GM19099 (cell line): Measurements from ENCODE around the gene FBXL15.

Experiments
- POLR2A ChIP-seq: IDR thresholded peaks from 3 replicates; pipeline ENCODE4 v1.6.1; 2011; ENCODE audit warnings: low read depth; ENCODE audit not compliant: insufficient read length; ENCODE audit errors: extremely low read depth

The FBXL15 gene

DNA sequence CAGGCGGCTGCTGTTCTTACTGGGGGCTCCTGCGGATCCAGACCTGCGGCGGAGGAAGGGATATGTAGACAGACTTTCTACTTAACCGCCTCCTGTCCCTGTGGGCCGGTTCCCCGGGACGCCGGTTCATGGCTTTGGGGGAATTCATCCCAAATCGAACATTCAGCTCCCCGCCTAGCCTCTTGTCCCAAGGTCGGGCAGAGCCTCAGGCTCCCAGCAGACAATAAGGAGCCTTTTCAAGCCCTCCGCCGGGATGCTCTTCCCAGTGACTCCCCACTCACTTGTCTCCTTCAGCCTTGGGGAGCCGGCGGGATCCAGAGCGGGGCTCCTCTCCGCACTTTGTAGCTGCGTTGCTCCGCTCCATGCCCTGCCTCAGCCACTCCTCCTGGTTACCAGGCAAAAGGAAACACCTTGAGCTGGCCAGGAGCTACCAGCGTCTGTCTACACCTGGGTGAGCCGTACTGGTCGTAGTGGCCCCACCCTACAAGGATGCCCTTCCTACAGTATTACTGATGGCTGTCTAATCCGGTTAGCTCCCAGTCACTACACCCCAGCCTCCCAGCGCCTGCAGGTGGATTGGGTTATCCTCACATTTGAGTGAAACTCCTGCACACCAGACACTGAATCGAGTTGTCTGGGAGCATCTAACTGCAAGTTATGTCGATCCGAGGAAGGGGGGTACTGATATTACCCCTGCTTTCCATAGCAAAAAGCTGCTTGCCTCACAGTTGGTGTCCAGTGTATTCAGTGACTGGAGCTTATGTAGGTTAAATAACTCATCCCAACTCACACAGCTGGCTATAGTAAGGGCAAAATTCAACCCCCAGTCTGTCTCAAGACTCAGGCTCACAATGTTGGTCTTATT is 30.7 kb downstream of the FBXL15 start, which contains the start of gene C10orf95:
C10orf95 (minus strand) TSS at position 439 of the 865 bp plus-strand sequence. CDS start 450 bp downstream, outside the sequence.
- no peak for TF ChIP-seq POLR2A

DNA sequence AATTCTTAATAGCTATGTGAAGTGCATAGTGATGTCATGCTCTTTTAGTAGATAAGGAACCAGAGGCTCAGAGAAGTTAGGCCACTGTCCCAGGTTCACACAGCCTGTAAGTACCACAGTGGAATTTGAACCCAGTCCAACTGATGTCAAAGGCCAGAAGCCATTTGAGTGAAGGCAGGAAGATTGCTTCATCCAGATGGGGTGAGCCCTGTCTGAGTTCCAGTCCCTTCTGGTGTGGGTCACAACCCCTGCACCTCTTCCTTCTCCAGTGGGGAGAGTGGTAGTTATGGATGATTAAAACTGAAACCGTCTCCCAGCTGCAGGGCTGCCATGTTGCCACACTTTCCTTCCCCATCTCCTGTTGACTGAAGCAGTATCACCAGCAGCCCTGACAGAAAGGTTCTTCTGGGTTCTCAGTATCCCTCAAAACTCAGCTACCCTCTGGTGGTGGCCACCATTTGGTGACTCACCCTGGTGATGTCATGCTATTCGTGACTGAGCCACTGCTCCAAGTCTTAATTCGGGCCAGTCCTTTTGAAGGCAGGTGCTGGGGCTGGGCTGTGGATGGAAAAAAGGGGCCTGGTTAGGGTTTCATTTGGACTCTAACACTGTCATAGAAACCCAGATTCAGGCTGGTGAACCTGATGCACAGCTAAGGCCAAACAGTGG is 32.2 kb downstream of the FBXL15 start:
- TF ChIP-seq POLR2A = no peak

DNA sequence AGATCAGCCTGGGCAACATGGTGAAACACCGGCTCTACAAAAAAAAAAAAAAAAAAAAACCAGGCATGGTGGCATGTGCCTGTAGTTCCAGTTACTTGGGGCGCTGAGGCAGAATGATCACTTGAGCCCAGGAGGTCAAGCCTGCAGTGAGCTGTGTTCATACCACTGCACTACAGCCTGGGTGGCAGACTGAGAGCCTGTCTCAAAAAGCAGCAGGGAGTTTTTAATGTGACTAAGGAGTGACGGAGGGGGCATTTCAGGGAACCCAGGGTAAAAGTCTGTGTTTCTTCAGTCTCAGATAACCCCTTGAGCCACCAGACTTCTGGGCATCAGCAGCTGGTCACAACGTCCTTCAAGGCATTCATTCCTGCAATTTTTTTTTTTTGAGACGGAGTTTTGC is 32.9 kb downstream of the FBXL15 start:
- no peak for TF ChIP-seq POLR2A

DNA sequence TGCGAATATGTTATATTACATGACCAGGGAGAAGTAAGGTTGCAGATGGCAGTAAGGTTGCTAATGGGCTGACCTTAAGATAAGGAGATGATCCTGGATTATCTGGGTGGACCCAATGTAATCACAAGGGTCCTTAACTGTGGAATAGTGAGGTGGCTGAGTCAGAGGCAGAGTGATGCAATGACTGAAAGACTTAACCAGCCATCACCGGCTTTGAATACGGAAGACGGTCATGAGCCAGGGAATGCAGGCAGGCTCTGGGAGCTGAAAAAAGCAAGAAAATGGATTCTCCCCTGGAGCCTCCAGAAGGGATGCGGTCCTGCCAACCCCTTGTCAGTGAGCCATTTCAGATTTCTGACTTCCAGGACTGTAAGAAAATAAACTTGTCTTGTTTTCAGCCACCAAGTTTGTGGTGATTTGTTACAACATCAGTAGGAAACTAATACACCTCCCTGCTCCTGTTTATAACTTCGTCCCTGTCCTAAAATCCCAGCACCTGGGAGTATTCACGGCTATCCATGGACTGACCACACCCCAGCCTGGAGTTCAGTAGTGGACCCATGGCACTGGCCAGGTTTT is 35.3 kb downstream of the FBXL15 start:
- no peak for TF ChIP-seq POLR2A

DNA sequence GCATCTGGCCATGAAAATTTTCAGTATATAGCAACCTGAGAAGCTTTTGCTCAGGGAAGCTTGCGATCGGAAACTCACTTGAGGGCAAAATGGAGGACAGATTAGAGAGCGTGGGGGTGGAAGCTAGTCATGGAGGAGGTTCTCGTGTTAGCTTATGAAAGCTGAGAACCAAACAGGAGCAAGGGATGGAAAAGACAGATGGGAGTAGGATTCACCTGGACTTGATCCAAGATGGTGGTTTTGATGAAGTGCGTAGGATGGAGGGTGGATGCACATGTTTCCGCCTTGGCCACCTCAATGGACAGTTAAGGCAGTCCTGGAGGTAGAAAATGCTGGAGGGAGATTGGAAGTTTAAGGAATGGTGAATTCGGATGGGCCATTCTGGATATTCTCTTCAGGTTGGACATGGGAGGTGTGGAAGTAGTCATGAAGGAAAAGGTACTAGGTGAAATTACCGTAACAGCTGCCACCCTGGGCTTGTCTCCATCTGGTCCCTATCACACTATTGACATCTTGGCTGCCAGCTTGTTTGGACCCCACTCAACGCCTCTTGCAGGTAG is 37.0 kb downstream of the FBXL15 start:
- TF ChIP-seq POLR2A = no peak

DNA sequence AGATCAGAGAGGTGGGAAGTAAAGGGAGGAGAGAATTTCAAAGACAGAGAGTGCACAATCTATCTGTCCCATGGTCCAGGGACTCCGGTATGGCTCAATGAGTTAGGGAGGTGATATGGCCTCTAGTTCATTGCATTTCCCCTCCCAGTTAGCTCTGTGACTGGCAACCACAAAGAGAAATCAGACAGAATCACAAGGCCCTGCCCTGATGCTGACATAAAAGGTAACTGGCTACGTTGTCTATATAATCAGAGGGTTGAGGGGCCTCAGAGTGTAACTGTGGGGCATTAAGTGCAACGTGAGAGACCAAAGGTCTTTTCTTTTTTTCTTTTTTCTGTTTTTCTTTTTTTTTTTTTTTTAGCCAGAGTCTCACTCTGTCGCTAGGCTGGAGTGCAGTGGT is 38.0 kb downstream of the FBXL15 start:
- TF ChIP-seq POLR2A = no peak

DNA sequence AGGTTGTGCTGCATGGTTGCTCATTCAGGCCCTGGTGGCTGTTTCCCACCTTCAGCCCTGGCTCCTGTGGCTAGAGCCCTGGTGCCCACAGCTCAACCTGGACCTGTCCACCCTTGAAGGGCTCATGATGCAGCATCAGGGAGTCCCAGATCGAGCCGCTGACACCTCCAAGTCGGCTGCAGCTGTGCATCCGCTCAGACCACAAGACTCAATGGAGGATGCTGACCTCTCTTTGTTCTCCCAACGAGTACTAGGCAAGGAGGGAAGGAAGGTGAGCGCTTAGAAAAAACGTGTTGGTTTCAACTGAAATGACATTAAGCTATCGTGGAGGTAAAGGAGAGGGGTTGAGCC is 40.2 kb downstream of the FBXL15 start:
- no peak for TF ChIP-seq POLR2A

DNA sequence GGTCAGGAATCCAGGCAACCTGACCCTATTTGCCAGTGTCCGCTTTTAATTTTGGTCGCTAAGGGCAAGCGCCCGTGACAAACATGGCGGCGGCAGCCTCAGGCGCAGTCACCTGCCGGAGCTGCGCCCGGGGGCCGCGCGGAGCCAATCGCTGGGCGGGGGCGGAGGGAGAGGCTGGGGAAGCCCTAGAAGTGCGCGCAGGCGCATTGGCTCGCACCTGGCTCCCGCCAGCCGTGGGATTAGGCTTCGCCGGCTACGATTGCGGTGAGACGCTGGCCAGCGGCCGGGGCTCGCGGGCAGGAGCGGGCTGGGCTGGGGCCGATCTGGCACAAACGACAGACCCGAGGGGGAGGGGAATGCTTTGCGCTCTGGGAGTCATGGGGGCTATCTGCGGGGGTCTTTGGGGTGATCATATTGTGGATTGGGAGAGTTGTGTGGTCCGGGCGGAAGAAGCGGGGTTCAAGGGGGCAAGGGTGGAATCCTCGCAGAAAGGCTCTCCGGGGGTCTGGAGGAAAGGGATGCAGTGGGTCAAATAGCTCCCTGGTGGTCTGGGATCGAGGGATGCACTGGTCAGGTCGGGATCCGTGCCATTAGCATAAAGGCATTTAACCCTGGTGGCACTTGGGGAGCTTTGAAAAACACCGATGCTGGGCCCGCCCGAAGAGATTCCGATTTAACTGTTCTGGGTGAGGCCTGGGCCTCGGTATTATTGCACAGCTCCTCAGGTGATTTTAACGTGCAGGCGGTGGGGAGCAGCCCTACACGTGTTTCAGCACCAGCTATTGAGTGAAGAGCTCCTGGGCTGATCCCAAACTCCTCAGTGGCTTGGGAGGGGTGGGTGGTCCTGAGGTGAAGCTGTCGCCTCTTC is 40.8 kb downstream of the FBXL15 start:
- peak; percentile 60 for TF ChIP-seq POLR2A

DNA sequence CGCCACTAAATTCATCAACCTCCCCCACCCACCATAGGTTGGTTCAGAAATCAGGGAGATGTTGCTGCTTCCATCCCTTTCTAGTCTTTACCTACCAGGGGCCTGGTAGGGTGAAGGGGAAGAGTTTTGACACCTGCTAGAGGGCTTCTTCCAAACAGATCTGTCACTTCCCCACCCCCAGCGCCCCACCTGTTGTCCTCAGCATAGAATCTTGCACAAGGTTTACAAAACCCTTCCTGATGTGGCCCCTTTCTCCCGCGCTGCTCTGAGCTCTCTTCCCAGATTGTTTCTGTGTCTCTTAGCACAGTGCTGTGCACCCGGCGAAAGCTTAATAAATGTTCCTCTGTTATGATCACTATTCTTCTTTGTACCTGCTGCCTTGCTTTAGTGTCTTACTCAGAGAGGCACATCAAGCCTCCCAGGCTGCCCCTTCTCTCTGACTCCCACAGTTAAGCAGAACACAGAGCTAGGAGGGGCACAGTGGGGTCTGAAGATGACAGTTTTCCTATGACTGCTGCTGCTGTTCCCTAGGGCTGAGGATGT is 41.9 kb downstream of the FBXL15 start:
- no peak for TF ChIP-seq POLR2A

DNA sequence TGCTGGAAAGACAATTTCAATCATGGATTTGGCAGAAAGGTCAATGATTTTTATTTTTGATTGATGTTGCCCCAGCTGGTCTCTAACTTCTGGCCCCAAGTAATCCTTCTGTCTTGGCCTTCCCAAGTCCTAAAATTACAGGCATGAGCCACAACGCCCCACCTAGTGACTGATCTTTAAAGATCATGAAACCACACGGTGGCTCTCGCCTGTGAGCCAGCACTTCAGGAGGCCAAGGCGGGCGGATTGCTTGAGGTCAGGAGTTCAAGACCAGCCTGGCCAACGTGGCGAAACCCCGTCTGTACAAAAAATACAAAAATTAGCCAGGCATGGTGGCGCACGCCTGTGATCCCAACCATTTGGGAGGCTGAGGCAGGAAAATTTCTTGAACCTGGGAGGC is 43.3 kb downstream of the FBXL15 start:
- no peak for TF ChIP-seq POLR2A

DNA sequence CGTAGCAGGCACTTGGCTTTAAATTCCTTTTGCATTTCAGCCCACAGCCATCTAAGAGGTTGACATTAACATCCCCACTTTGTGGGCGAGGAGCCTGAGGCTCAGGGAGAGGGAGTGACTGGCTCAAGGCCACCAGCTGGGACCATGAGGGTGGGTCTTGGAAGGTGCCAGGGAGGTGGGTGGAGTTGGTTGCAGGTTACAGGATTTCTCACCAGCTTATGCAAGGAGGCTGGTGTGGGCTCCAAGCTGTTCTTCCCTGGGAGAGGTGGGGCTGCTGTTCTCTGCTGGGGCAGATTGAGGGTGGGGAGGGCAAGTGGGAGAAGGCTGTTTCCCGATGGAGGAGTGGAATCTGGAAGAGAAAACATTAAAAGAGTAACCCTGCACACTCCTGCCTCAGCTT is 44.8 kb downstream of the FBXL15 start:
- no peak for TF ChIP-seq POLR2A

DNA sequence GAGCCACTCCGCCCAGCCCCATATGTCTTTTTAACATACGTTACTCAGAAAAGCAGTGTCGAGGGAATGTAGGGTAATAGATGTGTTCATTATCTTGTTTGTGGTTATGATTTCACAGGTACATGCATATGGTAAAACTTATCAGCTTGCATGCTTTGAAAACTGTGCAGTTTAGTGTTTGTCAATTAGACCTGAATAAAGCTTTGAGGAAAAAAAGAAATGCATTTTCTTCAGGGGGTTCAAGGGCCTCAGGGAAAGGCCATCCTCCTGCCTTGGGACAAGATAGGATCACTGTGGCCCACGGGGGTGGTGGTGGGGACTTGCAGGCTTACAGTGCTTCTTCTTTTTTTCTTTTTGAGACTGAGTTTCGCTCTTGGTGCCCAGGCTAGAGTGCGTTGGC is 46.7 kb downstream of the FBXL15 start:
- no peak for TF ChIP-seq POLR2A

DNA sequence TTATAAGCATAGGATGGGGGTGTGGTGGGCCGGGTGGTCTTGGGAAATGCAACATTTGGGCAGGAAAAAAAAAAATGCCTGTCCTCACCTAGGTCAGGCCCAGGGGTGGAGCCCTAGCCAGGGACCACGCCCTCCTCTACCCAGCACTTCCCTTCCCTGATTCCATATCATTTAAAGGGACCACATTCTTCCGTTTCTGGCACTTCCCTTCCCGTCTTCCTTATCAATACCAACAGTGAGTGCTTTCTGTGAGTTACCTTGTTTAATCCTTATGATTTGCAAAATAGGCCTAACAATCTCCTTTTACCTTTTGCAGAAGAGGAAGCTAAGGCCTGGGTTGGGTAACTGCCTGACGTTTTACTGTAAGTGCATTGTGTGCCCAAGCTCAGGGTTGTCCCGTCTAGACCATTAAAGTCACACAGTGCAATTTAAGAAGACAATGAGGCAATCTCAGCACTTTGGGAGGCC is 47.4 kb downstream of the FBXL15 start:
- TF ChIP-seq POLR2A = no peak

DNA sequence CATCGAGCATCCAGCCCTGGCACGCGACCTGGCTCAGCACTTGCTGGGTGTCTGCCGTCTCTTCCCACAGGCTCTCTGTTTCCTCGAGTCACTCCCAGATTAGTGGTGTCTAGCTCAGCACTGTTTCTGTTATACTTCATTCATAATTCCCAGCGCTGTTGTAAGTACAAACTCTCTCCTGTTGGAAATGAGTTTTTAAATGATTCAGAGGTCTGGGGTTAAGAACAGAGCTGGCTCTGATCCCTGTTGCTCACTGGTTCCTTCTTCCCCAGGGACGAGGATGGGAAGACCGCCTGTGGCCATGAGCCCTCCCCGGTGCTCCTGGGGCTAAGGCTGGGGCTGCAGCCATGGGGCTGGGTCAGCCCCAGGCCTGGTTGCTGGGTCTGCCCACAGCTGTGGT is 48.0 kb downstream of the FBXL15 start:
- no peak for TF ChIP-seq POLR2A
